Measurements from ENCODE around the gene TRIB2. TPM values are rescaled to one million over a fixed set of nuclear protein-coding genes. Genes with fewer than 3 reads are reported as not detected.

Gene TRIB2
- total RNA-seq, 1 donor = 28.9 TPM

DNA sequence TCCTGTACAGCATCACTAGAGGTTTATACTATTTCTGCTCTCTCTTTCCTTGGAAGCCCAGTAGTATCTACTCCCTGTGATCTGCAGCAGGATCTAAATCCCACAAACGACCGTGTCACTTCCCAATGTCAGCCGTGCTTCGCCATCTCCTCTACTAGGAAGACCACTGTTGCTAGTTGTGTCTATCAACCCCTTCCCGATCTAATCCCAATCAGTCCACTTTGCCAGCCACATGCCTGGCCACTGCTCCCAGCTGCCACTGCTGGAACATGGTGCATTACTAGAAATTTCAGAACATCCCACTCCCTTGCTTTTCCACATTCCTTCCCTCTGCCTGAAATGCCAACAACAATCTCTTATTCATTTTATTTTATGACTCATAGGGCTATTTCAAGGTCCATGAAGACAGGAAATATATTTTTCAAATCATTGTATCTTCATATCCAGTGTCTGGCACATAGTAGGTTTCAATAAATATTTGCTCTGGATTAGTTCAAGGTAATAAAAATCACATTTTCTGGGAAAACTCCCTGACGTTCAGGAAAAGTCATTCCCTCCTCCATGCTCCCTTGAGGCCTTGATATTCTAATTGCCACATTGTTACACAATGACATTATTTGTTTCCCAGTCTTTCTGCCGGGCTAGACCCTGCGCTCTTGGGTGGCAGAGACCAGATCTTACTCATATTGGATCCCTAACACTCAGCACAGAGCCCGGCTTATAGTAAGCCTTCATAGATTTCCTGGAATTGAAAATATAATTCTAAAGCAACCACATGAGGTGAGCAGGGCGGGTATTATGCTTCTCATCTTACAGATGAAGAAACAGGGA lies 2.1 kb upstream of the TRIB2 start:
- H3K4me3 ChIP-seq (ENCODE audit: low read depth, low read length) = no peak overlapping the region
- DNase-seq (ENCODE audit: low read depth) = peak; percentile 23
- TF ChIP-seq, protein P1, sequence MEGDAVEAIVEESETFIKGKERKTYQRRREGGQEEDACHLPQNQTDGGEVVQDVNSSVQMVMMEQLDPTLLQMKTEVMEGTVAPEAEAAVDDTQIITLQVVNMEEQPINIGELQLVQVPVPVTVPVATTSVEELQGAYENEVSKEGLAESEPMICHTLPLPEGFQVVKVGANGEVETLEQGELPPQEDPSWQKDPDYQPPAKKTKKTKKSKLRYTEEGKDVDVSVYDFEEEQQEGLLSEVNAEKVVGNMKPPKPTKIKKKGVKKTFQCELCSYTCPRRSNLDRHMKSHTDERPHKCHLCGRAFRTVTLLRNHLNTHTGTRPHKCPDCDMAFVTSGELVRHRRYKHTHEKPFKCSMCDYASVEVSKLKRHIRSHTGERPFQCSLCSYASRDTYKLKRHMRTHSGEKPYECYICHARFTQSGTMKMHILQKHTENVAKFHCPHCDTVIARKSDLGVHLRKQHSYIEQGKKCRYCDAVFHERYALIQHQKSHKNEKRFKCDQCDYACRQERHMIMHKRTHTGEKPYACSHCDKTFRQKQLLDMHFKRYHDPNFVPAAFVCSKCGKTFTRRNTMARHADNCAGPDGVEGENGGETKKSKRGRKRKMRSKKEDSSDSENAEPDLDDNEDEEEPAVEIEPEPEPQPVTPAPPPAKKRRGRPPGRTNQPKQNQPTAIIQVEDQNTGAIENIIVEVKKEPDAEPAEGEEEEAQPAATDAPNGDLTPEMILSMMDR (IDR thresholded peaks at IDR 0.05; ENCODE audit: insufficient read depth, low read depth, low read length) = no peak

DNA sequence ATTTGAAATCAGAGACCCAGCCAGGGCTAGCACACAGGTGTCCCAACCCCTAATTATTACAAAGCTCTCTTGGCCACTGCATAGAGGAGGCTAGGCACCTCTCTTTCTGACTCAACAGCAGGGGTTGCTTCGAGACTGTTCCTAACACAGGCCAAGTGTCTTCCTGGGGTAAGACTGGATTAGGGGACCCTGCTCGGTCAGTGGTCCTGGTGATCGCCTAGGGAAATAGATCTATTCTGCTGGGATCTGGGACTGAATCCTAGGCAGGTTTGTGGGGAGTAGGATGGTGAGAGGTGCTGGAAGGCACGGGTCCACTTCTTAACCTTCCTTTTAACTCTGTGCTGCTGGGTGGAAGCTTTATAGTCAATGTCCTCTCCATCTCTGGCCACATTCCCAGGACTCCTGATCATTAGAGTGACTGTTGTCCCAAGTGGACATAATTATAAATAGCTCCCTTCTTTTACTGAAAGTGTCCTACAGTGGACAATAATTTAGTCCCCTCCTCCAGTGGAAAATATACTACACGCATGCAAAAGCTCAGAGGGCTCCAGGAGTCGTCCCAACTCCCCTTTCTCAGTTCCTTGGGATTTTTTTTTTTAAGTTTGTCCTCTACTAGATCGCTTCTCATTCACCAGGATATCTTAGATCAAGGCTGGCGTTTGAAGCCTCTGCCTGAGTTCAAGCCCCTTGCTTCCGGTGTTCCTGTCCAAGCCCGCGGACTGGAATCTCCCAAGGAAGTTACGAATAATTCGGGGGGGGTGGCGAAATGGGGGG lies 1.3 kb upstream of the TRIB2 start:
- TF ChIP-seq, protein P1 (IDR thresholded peaks at IDR 0.05; ENCODE audit: insufficient read depth, low read depth, low read length) = no peak
- DNase-seq (ENCODE audit: low read depth) = no peak
- peak overlapping the region; percentile 93 for H3K4me3 ChIP-seq (ENCODE audit: low read depth, low read length)

DNA sequence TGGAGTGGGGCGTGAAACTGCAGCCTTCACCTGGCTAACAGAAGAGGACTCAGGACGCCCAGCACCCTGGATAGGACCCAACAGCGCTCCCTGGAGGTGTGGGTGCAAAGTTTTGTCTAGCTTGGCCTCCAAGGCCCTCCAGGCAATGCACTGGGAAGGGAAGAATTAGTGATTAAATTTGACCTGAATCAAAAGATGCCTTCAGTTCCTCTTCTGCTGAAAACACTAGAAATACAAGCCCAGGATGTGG lies 779 bp upstream of the TRIB2 start:
- peak; percentile 81 for DNase-seq (ENCODE audit: low read depth)

DNA sequence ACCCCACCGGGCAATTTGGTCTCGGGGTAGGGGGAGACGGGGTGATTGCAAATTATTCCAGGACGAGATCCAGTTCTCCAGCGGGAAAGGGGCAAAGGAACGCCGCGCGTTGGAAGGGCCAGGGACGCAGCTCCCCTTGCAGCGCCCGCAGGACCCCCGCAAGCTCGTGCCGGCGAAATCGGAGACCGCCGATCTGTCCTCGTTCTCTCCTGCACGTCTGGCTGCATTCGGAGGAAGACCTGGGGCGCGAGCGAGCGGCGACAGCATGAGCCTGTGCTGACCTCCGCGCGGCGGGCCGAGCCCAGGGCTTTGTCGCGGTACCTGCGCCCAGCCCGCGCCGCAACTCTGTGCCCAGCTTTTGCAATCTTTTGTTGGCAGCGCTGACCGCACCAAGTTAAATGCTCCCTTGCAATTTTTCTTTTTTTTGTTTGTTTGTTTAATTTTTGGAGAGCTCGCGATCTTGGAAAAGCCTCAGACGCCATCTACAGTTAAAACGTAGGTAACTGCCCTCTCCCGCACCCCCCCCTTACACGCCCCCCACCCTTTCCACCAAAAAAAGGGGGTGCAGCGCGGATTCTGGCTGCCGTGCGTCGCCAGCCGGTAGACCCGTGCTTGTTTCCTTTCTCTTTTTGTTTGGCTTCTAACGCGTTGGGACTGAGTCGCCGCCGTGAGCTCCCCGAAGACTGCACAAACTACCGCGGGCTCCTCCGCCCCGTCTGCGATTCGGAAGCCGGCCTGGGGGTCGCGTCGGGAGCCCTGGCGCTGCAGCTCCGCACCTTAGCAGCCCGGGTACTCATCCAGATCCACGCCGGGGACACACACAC lies 667 bp downstream of the TRIB2 start:
- peak overlapping the region; percentile 93 for H3K4me3 ChIP-seq (ENCODE audit: low read depth, low read length)
- TF ChIP-seq, protein P1 (IDR thresholded peaks at IDR 0.05; ENCODE audit: insufficient read depth, low read depth, low read length) = no peak
- DNase-seq (ENCODE audit: low read depth) = peak; percentile 74

More for the DNA sequence above, 779 bp upstream of the TRIB2 start:
- H3K4me3 ChIP-seq (ENCODE audit: low read depth, low read length) = peak overlapping the region; percentile 93
- TF ChIP-seq, protein P1 (IDR thresholded peaks at IDR 0.05; ENCODE audit: insufficient read depth, low read depth, low read length) = peak; percentile 72

DNA sequence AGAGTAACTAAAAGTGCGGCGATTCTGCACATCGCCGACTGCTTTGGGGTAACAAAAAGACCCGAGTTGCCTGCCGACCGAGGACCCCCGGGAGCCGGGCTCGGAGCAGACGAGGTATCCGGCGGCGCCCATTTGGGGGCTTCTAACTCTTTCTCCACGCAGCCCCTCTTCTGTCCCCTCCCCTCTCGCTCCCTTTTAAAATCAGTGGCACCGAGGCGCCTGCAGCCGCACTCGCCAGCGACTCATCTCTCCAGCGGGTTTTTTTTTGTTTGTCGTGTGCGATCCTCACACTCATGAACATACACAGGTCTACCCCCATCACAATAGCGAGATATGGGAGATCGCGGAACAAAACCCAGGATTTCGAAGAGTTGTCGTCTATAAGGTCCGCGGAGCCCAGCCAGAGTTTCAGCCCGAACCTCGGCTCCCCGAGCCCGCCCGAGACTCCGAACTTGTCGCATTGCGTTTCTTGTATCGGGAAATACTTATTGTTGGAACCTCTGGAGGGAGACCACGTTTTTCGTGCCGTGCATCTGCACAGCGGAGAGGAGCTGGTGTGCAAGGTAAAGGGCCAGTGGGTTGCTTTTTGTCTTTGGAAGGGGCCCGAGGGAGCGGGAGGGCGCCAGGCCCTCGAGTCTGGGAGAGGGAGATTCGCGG lies 1.4 kb downstream of the TRIB2 start:
- peak; percentile 44 for DNase-seq (ENCODE audit: low read depth)
- peak overlapping the region; percentile 93 for H3K4me3 ChIP-seq (ENCODE audit: low read depth, low read length)
- TF ChIP-seq, protein P1 (IDR thresholded peaks at IDR 0.05; ENCODE audit: insufficient read depth, low read depth, low read length) = no peak

DNA sequence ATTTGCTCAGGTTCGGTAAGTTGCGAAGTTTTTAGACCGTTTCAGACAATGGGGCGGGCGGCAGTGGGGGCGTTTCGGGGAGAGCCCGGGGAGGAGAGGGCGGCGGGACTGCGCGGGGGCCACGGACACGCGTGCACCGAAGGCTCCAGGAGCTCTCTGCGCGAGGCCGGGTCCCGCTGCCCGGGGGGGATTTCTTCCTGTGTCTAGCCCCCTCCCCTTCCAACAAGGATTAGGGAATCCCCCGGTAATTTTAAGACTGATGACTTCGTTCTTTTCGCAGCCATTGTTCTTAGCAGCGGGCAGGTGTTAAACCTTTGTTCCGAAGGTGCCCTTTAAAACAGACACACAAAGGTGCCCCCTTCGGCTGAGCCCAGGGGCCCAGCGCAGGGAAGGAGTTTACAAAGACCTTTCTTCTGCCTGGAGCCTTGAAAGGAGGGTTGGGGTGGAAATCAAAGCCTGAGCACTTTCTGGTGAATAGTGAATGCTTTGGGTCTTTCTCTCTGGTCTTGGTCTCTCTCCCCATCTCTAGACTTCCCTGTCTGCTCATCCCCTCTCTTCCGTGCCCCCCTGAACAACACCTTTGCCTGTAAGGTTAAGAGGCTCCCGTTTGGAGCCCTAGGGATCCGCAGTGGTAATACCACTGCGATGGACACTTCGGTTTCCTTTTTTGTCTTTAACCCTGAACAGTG lies 2.1 kb downstream of the TRIB2 start:
- DNase-seq (ENCODE audit: low read depth) = peak; percentile 36
- TF ChIP-seq, protein P1 (IDR thresholded peaks at IDR 0.05; ENCODE audit: insufficient read depth, low read depth, low read length) = no peak

More for the DNA sequence above, 2.1 kb downstream of the TRIB2 start:
- peak overlapping the region; percentile 93 for H3K4me3 ChIP-seq (ENCODE audit: low read depth, low read length)
